K562 (cell line): Measurements from ENCODE around the gene NELL1. TPM values are rescaled to one million over a fixed set of nuclear protein-coding genes. Genes with fewer than 3 reads are reported as not detected.

ENCODE experiments used
- ATAC-seq: fragments of 200-7000 bp; cut with Tn5 transposase; 3 replicates; pipeline ENCODE4 v1.9.1; 2020; ENCODE audit warnings: moderate library complexity
- BruUV-seq: library from RNA; stranded (reverse); fragments of 400-500 nt; replicated peaks from 2 replicates; lab custom pipeline; 2021; lab: Mats Ljungman, UMichigan
- CTCF ChIA-PET: fragments of 300-600 bp; formaldehyde crosslinking; extraction: SDS; loops from one replicate; lab custom pipeline; 2021; ENCODE audit warnings: low intra/inter-chr PET ratio; lab: Yijun Ruan, JAX
- POLR2A ChIA-PET: fragments of 300-600, 350-650 bp; sonication (Branson Sonifier 250); formaldehyde crosslinking; extraction: SDS; loops from one replicate; lab custom pipeline; 2021; ENCODE audit warnings: antibody characterized with exemption, inconsistent platforms; lab: Yijun Ruan, JAX
- DNase-seq, 4 experiments: peaks; one replicate each; pipeline versions ENCODE4 v3.0.0 to v3.0.0-alpha.2; 2011 to 2018; ENCODE audit warnings: low spot score in 3 of 4, mixed read lengths in 3 of 4; ENCODE audit errors: extremely low read depth in 1 of 4
- FAIRE-seq: peaks from 2 replicates; lab custom pipeline; 2011; peaks lifted over from hg19 to GRCh38; lab: Jason Lieb, UNC
- H2AFZ ChIP-seq: 2 replicates; pipeline ENCODE4 v1.6.0; 2011; ENCODE audit warnings: low read depth, low read length, control low read depth, inconsistent platforms
- H3K27ac ChIP-seq: fragments of 200-600 bp; 3 replicates; pipeline ENCODE4 v1.8.0; 2011; ENCODE audit warnings: low read depth, mild to moderate bottlenecking, control low read depth, inconsistent platforms, low read length, moderate library complexity, mixed read lengths; ENCODE audit errors: extremely low read depth
- H3K27me3 ChIP-seq, 2 experiments: fragments of 300-600 bp in 1 of 2; 2 replicates in 1 of 2; 3 replicates in 1 of 2; pipeline versions ENCODE4 v1.6.0 to v1.8.0; 2011; ENCODE audit warnings: inconsistent platforms in 2 of 2, low read length in 2 of 2, mild to moderate bottlenecking in 1 of 2, mixed read lengths in 1 of 2, moderate library complexity in 1 of 2; ENCODE audit not compliant: control insufficient read depth in 2 of 2, insufficient read depth in 2 of 2
- H3K36me3 ChIP-seq: fragments of 300-600 bp; 3 replicates; pipeline ENCODE4 v1.8.0; 2011; ENCODE audit warnings: mild to moderate bottlenecking, low read length, inconsistent platforms; ENCODE audit not compliant: control insufficient read depth, insufficient read depth
- H3K4me1 ChIP-seq, 2 experiments: fragments of 200-600 bp in 1 of 2; replicated peaks in 1 of 2; 2 replicates in 1 of 2; 3 replicates in 1 of 2; pipeline versions ENCODE4 v1.5.1 to v1.8.0; 2011; ENCODE audit warnings: inconsistent platforms in 2 of 2, low read length in 2 of 2, mild to moderate bottlenecking in 1 of 2, mixed read lengths in 1 of 2, moderate library complexity in 1 of 2; ENCODE audit not compliant: control insufficient read depth in 2 of 2, insufficient read depth in 2 of 2
- H3K4me2 ChIP-seq: 2 replicates; pipeline ENCODE4 v1.6.1; 2011; ENCODE audit warnings: low read length, control low read depth, inconsistent platforms, mixed read lengths; ENCODE audit not compliant: insufficient read depth
- H3K4me3 ChIP-seq: fragments of 200-600 bp; sonication (generic), shearing (Covaris generic); 2 replicates; pipeline ENCODE4 v1.5.1; 2016; ENCODE audit warnings: control low read depth, inconsistent platforms
- H3K79me2 ChIP-seq: fragments of 200-600 bp; 3 replicates; pipeline ENCODE4 v1.8.0; 2011; ENCODE audit warnings: low read length, inconsistent platforms; ENCODE audit not compliant: control insufficient read depth, insufficient read depth
- H3K9ac ChIP-seq, 2 experiments: 2 replicates each; pipeline versions ENCODE4 v1.6.0 to v1.6.1; 2011; ENCODE audit warnings: low read depth in 2 of 2, low read length in 2 of 2, control low read depth in 1 of 2, inconsistent platforms in 1 of 2, mild to moderate bottlenecking in 1 of 2, mixed read lengths in 1 of 2; ENCODE audit not compliant: insufficient read depth in 1 of 2
- H3K9me1 ChIP-seq: one replicate; pipeline ENCODE4 v1.6.0; 2011; ENCODE audit warnings: inconsistent platforms, mild to moderate bottlenecking, low read length, moderate library complexity; ENCODE audit not compliant: control insufficient read depth, insufficient read depth
- H3K9me3 ChIP-seq: replicated peaks from 2 replicates; pipeline ENCODE4 v1.5.1; 2011; ENCODE audit warnings: low read depth, low read length, inconsistent platforms; ENCODE audit not compliant: control insufficient read depth, insufficient read depth
- H4K20me1 ChIP-seq: replicated peaks from 2 replicates; pipeline ENCODE4 v1.6.1; 2011; ENCODE audit warnings: low read length, inconsistent platforms, mixed read lengths; ENCODE audit not compliant: control insufficient read depth, insufficient read depth
- FOXK1 ChIP-seq: sonication (generic); formaldehyde crosslinking; IDR thresholded peaks from 2 replicates; pipeline ENCODE4 v1.8.0; 2022; ENCODE audit warnings: missing genetic modification reagents, mild to moderate bottlenecking, borderline replicate concordance
- PHTF2 ChIP-seq: fragments of 250-450 bp; sonication (Bioruptor Pico); IDR thresholded peaks from 2 replicates; pipeline ENCODE4 v1.5.0; 2021; ENCODE audit warnings: mild to moderate bottlenecking
- POLR3G ChIP-seq: IDR thresholded peaks from 2 replicates; pipeline ENCODE4 v1.6.1; 2011; ENCODE audit not compliant: insufficient read length, insufficient replicate concordance; ENCODE audit errors: extremely low read depth
- ZBTB33 ChIP-seq: sonication (generic); formaldehyde crosslinking; IDR thresholded peaks from 2 replicates; pipeline ENCODE4 v1.8.1; 2023; ENCODE audit warnings: mild to moderate bottlenecking, missing genetic modification reagents
- ZFP1 ChIP-seq: fragments of 450-650 bp; formaldehyde crosslinking; IDR thresholded peaks from 2 replicates; pipeline ENCODE4 v1.4.0; 2020; ENCODE audit warnings: mild to moderate bottlenecking, mixed read lengths
- ZNF398 ChIP-seq: fragments of 250-450 bp; sonication (Bioruptor Pico); IDR thresholded peaks from 2 replicates; pipeline ENCODE4 v1.8.0; 2021; ENCODE audit warnings: moderate library complexity, mild to moderate bottlenecking, inconsistent platforms
- ZNF592 ChIP-seq: fragments of 450-650 bp; IDR thresholded peaks from 2 replicates; pipeline ENCODE4 v1.6.1; 2017; ENCODE audit warnings: antibody characterized with exemption, mild to moderate bottlenecking
- WGBS: fragments of 100-300 bp; shearing (Covaris generic); methylation state at CpG from one replicate; pipeline ENCODE4 v1.1.6; 2016; ENCODE audit warnings: low coverage, mixed read lengths; ENCODE audit not compliant: insufficient coverage; ENCODE audit errors: missing lambda C conversion rate; 5-methylcytosine and 5-hydroxymethylcytosine counted together
- in situ Hi-C: fragments of 300-500 bp; cut with MboI; formaldehyde crosslinking; loops from 4 replicates; pipeline ENCODE4 v1.15.0; 2018; ENCODE audit warnings: inconsistent platforms, mixed read lengths
- intact Hi-C: fragments of 100-400 bp; cut with micrococcal nuclease; formaldehyde crosslinking; loops from 2 replicates; pipeline ENCODE4 v1.14.2; 2022
- polyA plus RNA-seq, 8 experiments: library from polyadenylated mRNA; depleted of rRNA in 4 of 8; stranded (reverse) in 5 of 8; unstranded in 3 of 8; fragments of >200 nt; fragmentation: Nextera tagmentation in 2 of 8; fragmentation: Illumina TruSeq in 1 of 8; extraction: Ambion mirVana in 2 of 8; extraction: Trizol in 1 of 8; gene quantifications; 2 replicates each; pipeline versions ENCODE4 v1.2.1 to v1.2.3, GENCODE V29; 2011 to 2014; ENCODE audit warnings: inconsistent platforms in 1 of 8, missing spikeins in 1 of 8
- total RNA-seq, 7 experiments: library from RNA; depleted of rRNA in 6 of 7; stranded (reverse); fragments of >200 nt in 6 of 7; fragmentation: Illumina TruSeq in 2 of 7; extraction: Trizol in 2 of 7; gene quantifications; 2 replicates each; pipeline versions ENCODE4 v1.2.1 to v1.2.3, GENCODE V29; 2011 to 2021; ENCODE audit warnings: low replicate concordance in 1 of 7

The NELL1 gene
- total and polyA plus RNA-seq, 9 of the 15 experiments (the other 6 are each of a cell fraction or from before 2014, with no cell fraction given): not detected

- TF ChIP-seq ZBTB33 (CRISPR knock-in tag) (no peak), ZFP1 (CRISPR knock-in tag) (no peak)
These were observed 705.0 kb downstream of the NELL1 start (continued) for GRCh38 chr11:21374376-21374775.

- no peak overlapping the region for H3K4me2 ChIP-seq
- no TSS peak for BruUV-seq
- ChIA-PET CTCF (no interaction called here), POLR2A (no interaction called here)
- no peaks in the 10 kb centered on the region for H3K36me3 ChIP-seq
- H3K4me1 ChIP-seq: no peaks in the 10 kb centered on the region
- H2AFZ ChIP-seq: no peak overlapping the region
- no peaks in the 10 kb centered on the region for H3K79me2 ChIP-seq
- H3K9ac ChIP-seq: no peak overlapping the region
- intact Hi-C loops (no loop called here), in situ Hi-C loops (no loop called here)
- DNase-seq (no peak), FAIRE-seq (no peak), ATAC-seq (no peak)
- H3K9me3 ChIP-seq: no peaks in the 10 kb centered on the region
- no peak overlapping the region for H3K4me3 ChIP-seq
- H3K27me3 ChIP-seq: no peaks in the 10 kb centered on the region
- H3K27ac ChIP-seq: no peak overlapping the region
- H3K9me1 ChIP-seq: no peaks in the 10 kb centered on the region
- WGBS: 0% methylated on average over 4 of the region's 4 CpGs
- no peaks in the 10 kb centered on the region for H4K20me1 ChIP-seq
- TF ChIP-seq ZFP1 (CRISPR knock-in tag) (no peak), FOXK1 (CRISPR knock-in tag) (no peak), ZNF592 (no peak), PHTF2 (no peak), ZNF398 (CRISPR knock-in tag) (no peak), POLR3G (no peak)
These were observed 716.5 kb downstream of the NELL1 start for GRCh38 chr11:21385669-21386440.
